Retinal pigment epithelial cell (primary cell): ENCODE data around the gene ZNF354C.

Source experiments
- DNase-seq: peaks from one replicate; pipeline ENCODE4 v3.0.0-alpha.2; 2010; ENCODE audit warnings: low read depth
- H3K4me3 ChIP-seq: 2 replicates; pipeline ENCODE4 v1.5.1; 2011; ENCODE audit warnings: mild to moderate bottlenecking, low read length, control low read depth, moderate library complexity
- TF ChIP-seq, protein P1 (sequence below): conservative IDR thresholded peaks from 2 replicates; pipeline ENCODE4 v1.5.1; 2011; ENCODE audit warnings: low read depth, low read length, control low read depth, inconsistent platforms

Gene ZNF354C

DNA sequence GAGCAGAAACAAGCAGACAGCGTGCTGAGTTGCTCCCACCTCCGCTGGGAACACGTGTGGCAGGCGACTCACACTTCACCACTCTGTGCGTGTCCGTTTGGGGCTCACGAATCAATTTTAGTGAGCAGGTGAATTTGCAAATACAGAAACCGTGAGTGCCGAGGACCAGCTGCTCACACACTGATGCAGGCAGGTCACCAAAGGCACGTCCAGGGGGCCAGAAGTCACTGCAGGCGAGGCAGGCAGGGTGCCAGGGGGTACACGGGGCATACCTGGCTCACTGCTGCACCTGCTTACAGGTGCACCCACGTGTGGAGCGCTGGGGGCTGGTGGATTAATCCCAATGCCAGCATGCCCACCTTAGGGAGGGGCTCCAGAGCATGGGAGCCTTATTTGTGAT lies 68.8 kb downstream of the ZNF354C start:
- TF ChIP-seq, protein P1, sequence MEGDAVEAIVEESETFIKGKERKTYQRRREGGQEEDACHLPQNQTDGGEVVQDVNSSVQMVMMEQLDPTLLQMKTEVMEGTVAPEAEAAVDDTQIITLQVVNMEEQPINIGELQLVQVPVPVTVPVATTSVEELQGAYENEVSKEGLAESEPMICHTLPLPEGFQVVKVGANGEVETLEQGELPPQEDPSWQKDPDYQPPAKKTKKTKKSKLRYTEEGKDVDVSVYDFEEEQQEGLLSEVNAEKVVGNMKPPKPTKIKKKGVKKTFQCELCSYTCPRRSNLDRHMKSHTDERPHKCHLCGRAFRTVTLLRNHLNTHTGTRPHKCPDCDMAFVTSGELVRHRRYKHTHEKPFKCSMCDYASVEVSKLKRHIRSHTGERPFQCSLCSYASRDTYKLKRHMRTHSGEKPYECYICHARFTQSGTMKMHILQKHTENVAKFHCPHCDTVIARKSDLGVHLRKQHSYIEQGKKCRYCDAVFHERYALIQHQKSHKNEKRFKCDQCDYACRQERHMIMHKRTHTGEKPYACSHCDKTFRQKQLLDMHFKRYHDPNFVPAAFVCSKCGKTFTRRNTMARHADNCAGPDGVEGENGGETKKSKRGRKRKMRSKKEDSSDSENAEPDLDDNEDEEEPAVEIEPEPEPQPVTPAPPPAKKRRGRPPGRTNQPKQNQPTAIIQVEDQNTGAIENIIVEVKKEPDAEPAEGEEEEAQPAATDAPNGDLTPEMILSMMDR, result no peak
- no peak overlapping the region for H3K4me3 ChIP-seq
- no peak for DNase-seq

DNA sequence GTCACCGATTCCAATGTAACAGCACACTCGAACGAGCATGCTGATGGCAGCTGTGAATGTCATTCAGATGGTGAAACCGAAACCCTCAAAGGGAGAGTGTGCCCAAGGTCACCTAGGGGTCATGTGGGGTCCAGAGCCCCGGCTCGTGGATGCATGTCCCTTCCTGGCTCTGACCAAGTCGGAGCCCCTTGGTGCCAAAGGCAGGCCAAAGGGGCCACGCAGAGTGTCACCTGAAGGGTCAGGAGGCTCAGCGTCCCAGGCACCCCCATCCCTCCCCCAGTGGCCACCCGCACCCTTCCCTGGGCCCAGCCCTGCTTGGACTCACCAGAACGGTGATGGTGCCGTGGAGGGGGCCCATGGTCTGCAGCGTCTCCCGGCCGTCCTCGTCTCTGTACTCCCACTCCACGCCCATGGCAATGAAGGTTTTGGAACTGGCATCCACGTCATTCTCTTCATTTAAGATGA lies 69.5 kb downstream of the ZNF354C start:
- H3K4me3 ChIP-seq, result no peak overlapping the region
- no peak for DNase-seq
- TF ChIP-seq, protein P1, result no peak

DNA sequence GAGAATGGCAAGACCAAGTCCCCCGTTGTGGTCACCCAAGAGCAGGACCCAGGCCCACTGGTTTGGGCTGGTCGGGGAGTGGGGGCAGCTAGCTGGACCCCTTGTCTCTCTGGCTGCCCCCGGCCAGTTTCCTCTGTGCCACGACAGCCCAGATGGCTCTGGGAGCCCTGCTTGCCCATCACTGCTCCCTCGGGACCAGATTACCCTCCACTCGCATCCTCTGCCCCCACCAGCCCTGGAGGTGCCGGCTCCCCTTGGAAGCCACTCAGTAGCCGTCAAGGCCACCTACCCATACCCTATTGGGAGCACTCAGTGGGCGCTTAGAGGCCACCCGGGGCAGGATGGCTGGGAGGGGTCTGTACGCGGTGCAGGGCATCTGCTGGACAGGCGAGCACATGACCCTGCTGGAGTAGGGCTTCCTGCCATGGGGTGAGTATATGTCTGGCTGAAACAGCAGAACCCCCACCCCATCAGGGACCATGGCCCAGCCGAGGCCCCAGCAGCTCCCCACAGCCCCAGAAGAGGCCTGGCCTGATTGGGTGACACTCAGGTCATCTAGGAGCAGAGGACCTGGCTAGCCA lies 70.0 kb downstream of the ZNF354C start:
- H3K4me3 ChIP-seq, result no peak overlapping the region
- TF ChIP-seq, protein P1, result no peak
- no peak for DNase-seq

DNA sequence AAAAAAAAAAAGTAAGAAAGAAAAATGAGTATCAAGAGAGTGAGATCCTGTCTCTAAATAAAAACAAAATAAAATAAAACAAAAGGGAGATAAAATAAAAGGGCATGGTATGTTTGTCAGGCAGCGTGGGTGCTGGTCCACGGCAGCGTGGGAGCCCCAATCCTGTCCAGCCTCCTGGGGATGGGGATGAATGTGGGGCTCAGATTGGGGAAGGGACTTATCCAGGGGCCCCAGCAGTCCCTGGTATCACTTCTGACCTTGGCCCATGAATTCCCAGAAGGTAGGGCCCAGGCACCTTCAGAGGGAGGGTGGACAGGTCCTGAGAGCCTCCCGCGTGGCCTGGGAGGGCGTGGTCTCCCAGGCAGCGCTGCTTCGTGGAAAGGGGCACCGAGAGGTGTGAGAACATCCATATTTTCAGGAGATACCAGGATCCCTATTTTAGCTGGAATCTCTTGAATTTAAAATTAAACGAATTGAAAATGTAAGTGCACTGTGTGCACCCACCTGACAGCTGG lies 71.2 kb downstream of the ZNF354C start:
- TF ChIP-seq, protein P1, result no peak
- DNase-seq, result no peak
- H3K4me3 ChIP-seq, result no peak overlapping the region

DNA sequence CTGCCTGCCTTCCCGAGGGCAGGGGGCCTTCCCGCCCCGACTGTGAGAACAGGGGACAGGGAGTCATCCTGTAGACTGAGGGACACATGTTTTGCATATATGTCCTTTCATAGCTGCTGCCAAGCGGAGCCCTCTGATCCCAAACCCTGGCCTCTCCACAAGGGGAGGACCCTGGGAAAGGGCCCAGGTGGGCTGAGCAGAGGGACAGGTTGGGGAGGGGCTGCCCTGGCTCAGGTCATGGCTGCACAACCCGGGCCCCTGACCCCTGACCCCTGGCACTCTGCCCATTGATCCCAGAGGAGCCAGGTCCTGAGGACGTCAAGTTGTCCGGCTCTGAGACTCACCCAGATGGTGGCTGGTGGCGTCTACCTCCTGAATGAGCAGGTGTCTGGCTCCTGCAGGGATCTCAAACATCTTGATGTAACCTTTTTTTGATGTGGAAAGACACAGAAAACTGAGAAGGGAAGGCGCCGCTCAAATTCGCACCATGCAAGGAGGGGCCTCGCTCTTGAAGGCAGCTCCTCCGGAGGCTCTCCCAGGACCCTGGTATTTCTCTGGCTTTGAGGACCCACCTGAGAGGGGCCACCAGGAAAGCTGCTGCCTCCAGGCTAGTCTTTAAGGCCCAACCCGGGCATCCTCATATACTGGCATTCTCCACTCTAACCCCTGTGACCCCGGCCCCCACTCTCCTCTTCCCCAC lies 71.9 kb downstream of the ZNF354C start:
- no peak overlapping the region for H3K4me3 ChIP-seq
- TF ChIP-seq, protein P1, result no peak
- no peak for DNase-seq

DNA sequence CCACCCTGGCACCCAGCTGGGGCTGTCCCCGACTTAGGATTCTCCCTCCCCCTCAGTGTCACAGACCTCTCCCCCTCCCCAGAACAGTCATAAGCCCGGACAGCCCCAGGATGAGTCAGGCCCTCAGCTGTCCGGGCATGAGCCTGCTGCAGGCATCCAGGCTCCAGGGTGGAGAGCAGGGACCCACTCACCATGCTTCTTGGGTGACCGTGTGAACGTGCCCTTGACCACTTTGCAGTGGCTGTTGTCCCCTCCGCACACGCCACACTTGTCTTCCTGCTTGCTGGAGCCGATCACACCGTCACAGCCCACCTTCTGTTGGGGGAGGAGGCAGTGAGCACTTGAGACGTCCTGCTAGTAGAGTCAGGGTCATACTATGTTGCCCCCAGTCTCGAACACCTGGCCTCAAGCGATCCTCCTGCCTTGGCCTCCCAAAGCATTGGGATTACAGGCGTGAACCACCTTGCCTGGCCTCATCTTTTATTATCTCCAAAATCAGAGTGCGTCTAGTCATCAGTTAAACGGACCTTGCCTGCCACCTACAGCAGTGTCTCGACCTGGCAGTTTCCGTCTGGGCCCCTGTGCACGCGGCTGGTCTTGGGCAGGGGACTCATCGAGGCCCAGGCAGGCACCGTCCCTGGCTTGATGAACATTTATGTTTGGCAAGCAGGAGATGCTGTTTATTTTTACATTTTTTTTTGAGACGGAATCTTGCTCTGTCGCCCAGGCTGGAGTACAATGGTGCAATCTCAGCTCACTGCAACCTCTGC lies 72.6 kb downstream of the ZNF354C start:
- TF ChIP-seq, protein P1, result no peak
- no peak overlapping the region for H3K4me3 ChIP-seq
- no peak for DNase-seq
